H1 (cell line): Measurements from ENCODE around the gene POLR1B. TPM values are rescaled to one million over a fixed set of nuclear protein-coding genes. Genes with fewer than 3 reads are reported as not detected.
"Not testable (repeated sequence)": the region's sequence is repeated elsewhere in the genome, so short reads cannot be mapped to it uniquely, and the experiment has no call there.

Source experiments
- CTCF ChIA-PET: fragments of 300-600 bp; sonication (Branson Sonifier 250); formaldehyde crosslinking; loops from one replicate; lab custom pipeline; 2021; ENCODE audit not compliant: partially characterized antibody; lab: Charles Lee
- POLR2A ChIA-PET: fragments of 300-600 bp; sonication (Branson Sonifier 250); formaldehyde crosslinking; loops from one replicate; lab custom pipeline; 2021; ENCODE audit warnings: inconsistent platforms; ENCODE audit not compliant: partially characterized antibody; lab: Charles Lee
- DNase-seq, 2 experiments: peaks; one replicate each; pipeline versions ENCODE4 v3.0.0 to v3.0.0-alpha.2; 2010 to 2022; ENCODE audit warnings: low spot score in 2 of 2, low read depth in 1 of 2, mixed read lengths in 1 of 2
- FAIRE-seq: peaks from 2 replicates; lab custom pipeline; 2011; peaks lifted over from hg19 to GRCh38; lab: Jason Lieb, UNC
- H2AFZ ChIP-seq: 2 replicates; pipeline ENCODE4 v1.8.1; 2012; ENCODE audit warnings: low read length, inconsistent platforms
- H2AK5ac ChIP-seq: 2 replicates; pipeline ENCODE4 v1.6.1; 2013; ENCODE audit warnings: low read depth, low read length
- H2BK120ac ChIP-seq: replicated peaks from 2 replicates; pipeline ENCODE3; 2013; ENCODE audit warnings: low read depth, low read length, inconsistent platforms
- H2BK12ac ChIP-seq: 2 replicates; pipeline ENCODE4 v1.6.1; 2013; ENCODE audit warnings: low read depth, low read length
- H2BK15ac ChIP-seq: 2 replicates; pipeline ENCODE4 v1.6.1; 2013; ENCODE audit warnings: low read length
- H2BK20ac ChIP-seq: 2 replicates; pipeline ENCODE4 v1.6.1; 2013; ENCODE audit warnings: low read length
- H2BK5ac ChIP-seq: 2 replicates; pipeline ENCODE4 v1.6.1; 2013; ENCODE audit warnings: low read depth, low read length
- H3K14ac ChIP-seq: 2 replicates; pipeline ENCODE4 v1.6.1; 2013; ENCODE audit warnings: inconsistent platforms; ENCODE audit not compliant: insufficient read length
- H3K18ac ChIP-seq: 2 replicates; pipeline ENCODE4 v1.6.1; 2013; ENCODE audit warnings: low read length; ENCODE audit errors: extremely low read depth
- H3K23ac ChIP-seq: 2 replicates; pipeline ENCODE4 v1.6.1; 2013; ENCODE audit warnings: inconsistent platforms; ENCODE audit not compliant: insufficient read length
- H3K23me2 ChIP-seq: 2 replicates; pipeline ENCODE4 v1.6.1; 2013; ENCODE audit warnings: low read depth, low read length
- H3K27ac ChIP-seq: 2 replicates; pipeline ENCODE4 v1.6.1; 2011; ENCODE audit warnings: low read depth, low read length, inconsistent platforms
- H3K27me3 ChIP-seq, 4 experiments: replicated peaks in 1 of 4; 1 replicate in 1 of 4; 2 replicates in 3 of 4; pipeline versions ENCODE4 v1.6.1 to v1.8.1; 2011 to 2013; ENCODE audit warnings: low read length in 3 of 4, mild to moderate bottlenecking in 3 of 4, inconsistent platforms in 2 of 4, mixed read lengths in 2 of 4, moderate library complexity in 1 of 4; ENCODE audit not compliant: control insufficient read depth in 3 of 4, insufficient read depth in 3 of 4; ENCODE audit errors: extremely low read depth in 1 of 4
- H3K36me3 ChIP-seq, 4 experiments: 2 replicates each; pipeline versions ENCODE4 v1.6.1 to v1.8.1; 2011 to 2013; ENCODE audit warnings: mild to moderate bottlenecking in 4 of 4, low read length in 3 of 4, moderate library complexity in 2 of 4, control low read depth in 1 of 4, inconsistent platforms in 1 of 4; ENCODE audit not compliant: insufficient read depth in 4 of 4, control insufficient read depth in 2 of 4
- H3K4ac ChIP-seq: replicated peaks from 2 replicates; pipeline ENCODE3; 2013; ENCODE audit warnings: low read length, low read depth, mixed read lengths, inconsistent platforms; ENCODE audit not compliant: insufficient read length
- H3K4me1 ChIP-seq, 4 experiments: replicated peaks in 1 of 4; 1 replicate in 1 of 4; 2 replicates in 3 of 4; pipeline versions ENCODE4 v1.6.1 to v1.8.1; 2011 to 2013; ENCODE audit warnings: low read length in 3 of 4, inconsistent platforms in 2 of 4, mixed read lengths in 1 of 4; ENCODE audit not compliant: insufficient read depth in 4 of 4, control insufficient read depth in 3 of 4
- H3K4me2 ChIP-seq, 2 experiments: 2 replicates each; pipeline versions ENCODE4 v1.6.1 to v1.8.1; 2011 to 2013; ENCODE audit warnings: low read depth in 2 of 2, low read length in 2 of 2, control low read depth in 1 of 2, inconsistent platforms in 1 of 2, mild to moderate bottlenecking in 1 of 2; ENCODE audit not compliant: insufficient read depth in 1 of 2
- H3K4me3 ChIP-seq, 4 experiments: fragments of 200-600, 300-600 bp in 1 of 4; sonication (generic), shearing (Covaris generic), sonication (Bioruptor Twin) in 1 of 4; 2 replicates each; pipeline versions ENCODE4 v1.5.1 to v1.8.1; 2011 to 2016; ENCODE audit warnings: low read length in 4 of 4, low read depth in 3 of 4, control low read depth in 2 of 4, inconsistent platforms in 2 of 4, mild to moderate bottlenecking in 2 of 4, mixed read lengths in 1 of 4, moderate library complexity in 1 of 4; ENCODE audit not compliant: insufficient read depth in 2 of 4; ENCODE audit errors: extremely low read depth in 1 of 4
- H3K56ac ChIP-seq: replicated peaks from 2 replicates; pipeline ENCODE3; 2013; ENCODE audit warnings: low read depth, mild to moderate bottlenecking, mixed read lengths, low read length, inconsistent platforms; ENCODE audit not compliant: insufficient read length
- H3K79me1 ChIP-seq: 2 replicates; pipeline ENCODE4 v1.6.1; 2013; ENCODE audit warnings: low read depth, low read length, control low read depth
- H3K79me2 ChIP-seq, 2 experiments: 2 replicates each; pipeline versions ENCODE4 v1.6.1 to v1.8.1; 2012 to 2013; ENCODE audit warnings: low read length in 2 of 2, mild to moderate bottlenecking in 2 of 2, inconsistent platforms in 1 of 2; ENCODE audit not compliant: insufficient read depth in 2 of 2, control insufficient read depth in 1 of 2
- H3K9ac ChIP-seq, 4 experiments: replicated peaks in 1 of 4; 1 replicate in 1 of 4; 2 replicates in 3 of 4; pipeline versions ENCODE4 v1.6.1 to v1.8.1; 2011 to 2013; ENCODE audit warnings: low read depth in 3 of 4, low read length in 3 of 4, control low read depth in 2 of 4, mild to moderate bottlenecking in 2 of 4, moderate library complexity in 2 of 4, inconsistent platforms in 1 of 4; ENCODE audit errors: extremely low read depth in 1 of 4
- H3K9me3 ChIP-seq, 2 experiments: 2 replicates each; pipeline versions ENCODE4 v1.6.1 to v1.8.1; 2012 to 2013; ENCODE audit warnings: mild to moderate bottlenecking in 2 of 2, moderate library complexity in 2 of 2, control low read depth in 1 of 2, inconsistent platforms in 1 of 2, low read depth in 1 of 2, low read length in 1 of 2, mixed read lengths in 1 of 2; ENCODE audit not compliant: insufficient read depth in 2 of 2
- H4K20me1 ChIP-seq, 2 experiments: replicated peaks in 1 of 2; 2 replicates each; pipeline versions ENCODE3 to v1.8.1; 2011 to 2013; ENCODE audit warnings: inconsistent platforms in 2 of 2, low read length in 2 of 2, mild to moderate bottlenecking in 1 of 2; ENCODE audit not compliant: insufficient read depth in 2 of 2, control insufficient read depth in 1 of 2
- H4K5ac ChIP-seq: 2 replicates; pipeline ENCODE4 v1.6.1; 2013; ENCODE audit warnings: low read length, low read depth, mixed read lengths, inconsistent platforms; ENCODE audit not compliant: insufficient read length
- H4K8ac ChIP-seq: 2 replicates; pipeline ENCODE4 v1.8.0; 2013; ENCODE audit warnings: mild to moderate bottlenecking, moderate library complexity, low read length, inconsistent platforms; ENCODE audit not compliant: insufficient read depth; ENCODE audit errors: extremely low read depth
- H4K91ac ChIP-seq: replicated peaks from 2 replicates; pipeline ENCODE3; 2013; ENCODE audit warnings: low read length, mixed read lengths, inconsistent platforms; ENCODE audit not compliant: insufficient read length
- WGBS, 2 experiments: shearing (Covaris generic) in 1 of 2; methylation state at CpG; one replicate each; pipeline versions ENCODE4 v1.1.6 to v1.1.7; 2013 to 2015; ENCODE audit warnings: low lambda C conversion rate in 2 of 2, mixed read lengths in 2 of 2, inconsistent platforms in 1 of 2, low coverage in 1 of 2, missing lambda C conversion rate in 1 of 2; ENCODE audit not compliant: insufficient replicate concordance in 2 of 2, insufficient coverage in 1 of 2, insufficient read length in 1 of 2; ENCODE audit errors: extremely low coverage in 1 of 2, missing lambda C conversion rate in 1 of 2; 5-methylcytosine and 5-hydroxymethylcytosine counted together
- polyA plus RNA-seq, 7 experiments: library from polyadenylated mRNA; depleted of rRNA in 3 of 7; stranded (reverse) in 5 of 7; unstranded in 2 of 7; fragments of >200 nt in 5 of 7; fragments of 200-250 nt in 2 of 7; gene quantifications; 1 replicate in 5 of 7; 2 replicates in 1 of 7; 4 replicates in 1 of 7; pipeline versions ENCODE4 v1.2.1 to v1.2.3, GENCODE V29; 2011 to 2013; ENCODE audit warnings: missing spikeins in 2 of 7, mixed read lengths in 2 of 7
- total RNA-seq: library from RNA; stranded (reverse); fragmentation: NEBNext Ultra II Directional; extraction: Animal tissue kit (Norgen Biotek cat#: 25700); gene quantifications from 2 replicates; pipeline ENCODE4 v1.2.1, GENCODE V29; 2021

The POLR1B gene
- total and polyA plus RNA-seq, 2 of the 8 experiments (the other 6 are each of a cell fraction or from before 2014, with no cell fraction given) = 24.3 to 69.4 TPM

DNA sequence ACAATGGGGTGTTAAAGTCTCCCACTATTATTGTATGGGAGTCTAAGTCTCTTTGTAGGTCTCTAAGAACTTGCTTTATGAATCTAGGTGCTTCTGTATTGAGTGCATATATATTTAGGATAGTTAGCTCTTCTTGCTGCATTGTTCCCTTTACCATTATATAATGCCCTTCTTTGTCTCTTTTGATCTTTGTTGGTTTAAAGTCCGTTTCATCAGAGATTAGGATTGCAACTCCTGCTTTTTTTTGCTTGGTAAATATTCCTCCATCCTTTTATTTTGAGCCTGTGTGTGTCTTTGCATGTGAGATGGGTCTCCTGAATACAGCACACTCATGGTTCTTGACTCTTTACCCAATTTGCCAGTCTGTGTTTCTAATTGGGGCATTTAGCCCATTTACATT is 70.0 kb downstream of the POLR1B start:
- H3K4me2 ChIP-seq, FAIRE-seq, H2AK5ac ChIP-seq, H3K27me3 ChIP-seq, POLR2A ChIA-PET, H2BK20ac ChIP-seq, H2BK5ac ChIP-seq, H3K18ac ChIP-seq, H3K4me3 ChIP-seq, H3K23ac ChIP-seq, H3K9ac ChIP-seq, H2BK120ac ChIP-seq, H2AFZ ChIP-seq, H3K36me3 ChIP-seq, H3K14ac ChIP-seq, H3K27ac ChIP-seq, H4K5ac ChIP-seq, H3K79me1 ChIP-seq, H4K8ac ChIP-seq, DNase-seq, H4K91ac ChIP-seq, H2BK15ac ChIP-seq, H3K79me2 ChIP-seq, H3K23me2 ChIP-seq, H3K9me3 ChIP-seq, H3K4ac ChIP-seq, H2BK12ac ChIP-seq, H4K20me1 ChIP-seq, H3K56ac ChIP-seq: not testable (repeated sequence)
- CTCF ChIA-PET = interaction anchor here (1.0 to 2.2 kb wide), 5 partner anchors 9 to 114 kb away, joined by 3 to 7 read pairs (median 4); no protein-coding TSS in a partner anchor
- 89% methylated on average over 1 of the region's 1 CpG; no CpG with 5 or more reads in 1 of the 2 experiments for WGBS, 2 experiments
- H3K4me1 ChIP-seq = peaks cover 2 to 10% (median 3%) of the 10 kb centered on the region in 4 experiments
